WI38 (cell line): Measurements from ENCODE around the gene SUCLG2.

Source experiments
- H3K4me3 ChIP-seq: 2 replicates; pipeline ENCODE4 v1.5.1; 2011; ENCODE audit warnings: low read depth, mild to moderate bottlenecking, control low read depth, low read length
- CTCF ChIP-seq: IDR thresholded peaks from 2 replicates; pipeline ENCODE4 v1.5.1; 2012; ENCODE audit warnings: low read depth, mild to moderate bottlenecking, control low read depth, low read length

Gene SUCLG2

GRCh38 chr3:67453628-67454027, 200.8 kb downstream of the SUCLG2 start:
- TF ChIP-seq CTCF = no peak
- H3K4me3 ChIP-seq = no peak overlapping the region

GRCh38 chr3:67450153-67450552, 204.3 kb downstream of the SUCLG2 start:
- no peak for TF ChIP-seq CTCF
- H3K4me3 ChIP-seq = no peak overlapping the region

GRCh38 chr3:67447393-67447792, 207.0 kb downstream of the SUCLG2 start:
- TF ChIP-seq CTCF = no peak
- H3K4me3 ChIP-seq = no peak overlapping the region

- no peak for TF ChIP-seq CTCF
Measured at GRCh38 chr3:67437789-67438188, 216.6 kb downstream of the SUCLG2 start.

GRCh38 chr3:67437090-67437489, 217.3 kb downstream of the SUCLG2 start:
- no peak overlapping the region for H3K4me3 ChIP-seq
- no peak for TF ChIP-seq CTCF

More at GRCh38 chr3:67437789-67438188, 216.6 kb downstream of the SUCLG2 start:
- H3K4me3 ChIP-seq = no peak overlapping the region

- H3K4me3 ChIP-seq = no peak overlapping the region
- TF ChIP-seq CTCF = no peak
Measured at GRCh38 chr3:67433109-67433508, 221.3 kb downstream of the SUCLG2 start.

GRCh38 chr3:67431887-67432286, 222.5 kb downstream of the SUCLG2 start:
- no peak overlapping the region for H3K4me3 ChIP-seq
- no peak for TF ChIP-seq CTCF
